ENCODE data around the gene LDB3. TPM values are rescaled to one million over a fixed set of nuclear protein-coding genes. Genes with fewer than 3 reads are reported as not detected.

LDB3 gene
- total and polyA plus RNA-seq, 2 of the 8 experiments (the other 6 are each of a cell fraction or from before 2014, with no cell fraction given): 0.20 to 0.43 TPM

DNA sequence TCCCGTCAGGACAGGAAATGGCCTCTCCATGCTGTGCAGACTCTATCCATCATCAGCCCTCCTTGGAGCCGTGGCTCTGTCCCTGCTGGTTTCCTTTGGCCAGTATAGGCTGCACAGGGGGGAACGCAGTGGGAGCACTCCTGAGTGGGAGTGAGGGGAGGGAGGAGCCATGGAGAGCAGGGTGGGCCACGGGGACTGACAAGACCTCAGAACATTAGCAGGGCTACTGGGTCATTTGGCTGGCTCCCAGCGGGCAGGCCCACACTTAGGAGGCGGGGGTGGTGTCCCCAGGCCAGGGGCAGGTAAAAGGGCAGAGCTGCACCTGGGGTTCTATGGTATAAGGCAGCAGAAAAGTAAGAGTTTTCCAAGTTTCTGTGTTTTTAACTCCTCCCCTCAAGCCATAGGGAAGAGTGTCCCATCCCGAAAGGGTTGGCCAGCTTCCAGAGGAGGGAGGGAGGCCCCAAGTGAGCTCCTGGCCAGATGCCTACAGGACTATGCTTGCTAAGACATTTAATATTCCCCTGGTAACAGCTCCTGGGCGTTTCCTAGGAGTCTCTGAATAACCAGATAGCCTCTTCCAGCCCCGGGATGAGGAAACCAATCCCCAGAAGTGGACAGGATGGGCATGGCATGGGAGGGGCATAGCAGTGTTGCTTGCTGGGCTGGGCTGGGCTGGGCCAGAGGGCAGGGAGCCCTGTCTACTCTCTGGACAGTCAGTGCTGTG is 19.4 kb upstream of the LDB3 start:
- Histone ChIP-seq H3K27ac (ENCODE audit: low read depth, low read length) (no peak overlapping the region), H3K4ac (replicated peaks; ENCODE audit: insufficient read length, low read depth, low read length) (no peak overlapping the region), H4K5ac (ENCODE audit: insufficient read length, low read depth, low read length) (no peak overlapping the region), H2AFZ (ENCODE audit: low read length) (no peak overlapping the region), H2BK5ac (ENCODE audit: low read depth, low read length) (no peak overlapping the region), H3K9me3 (ENCODE audit: insufficient read depth in 2 of 2, low read depth in 1 of 2, low read length in 1 of 2) (no peaks in the 10 kb centered on the region), H3K9ac (replicated peaks in 1 of 4; ENCODE audit: extremely low read depth in 1 of 4, low read depth in 3 of 4, low read length in 3 of 4) (no peak overlapping the region), H2BK20ac (ENCODE audit: low read length) (no peak overlapping the region), H3K18ac (ENCODE audit: extremely low read depth, low read length) (no peak overlapping the region), H2BK120ac (replicated peaks; ENCODE audit: low read depth, low read length) (no peak overlapping the region), H3K23ac (ENCODE audit: insufficient read length) (no peak overlapping the region), H4K91ac (replicated peaks; ENCODE audit: insufficient read length, low read length) (no peak overlapping the region), H2BK15ac (ENCODE audit: low read length) (peak overlapping the region; percentile 53; the same call in 1 of the 2 replicates), H4K20me1 (replicated peaks in 1 of 2; ENCODE audit: control insufficient read depth in 1 of 2, insufficient read depth in 2 of 2, low read length in 2 of 2) (peaks cover 0 to 2% of the 10 kb centered on the region in 2 experiments), H4K8ac (ENCODE audit: extremely low read depth, insufficient read depth, low read length) (no peak overlapping the region), H3K27me3 (replicated peaks in 1 of 4; ENCODE audit: control insufficient read depth in 3 of 4, extremely low read depth in 1 of 4, insufficient read depth in 3 of 4, low read length in 3 of 4) (0 out of 7 replicates have a peak, but pooled peaks cover 0 to 2% (median 0%) of the 10 kb centered on the region in 4 experiments), H2AK5ac (ENCODE audit: low read depth, low read length) (no peak overlapping the region), H3K4me3 (ENCODE audit: extremely low read depth in 1 of 4, insufficient read depth in 2 of 4, low read depth in 3 of 4, low read length in 4 of 4) (no peak overlapping the region), H3K79me2 (ENCODE audit: control insufficient read depth in 1 of 2, insufficient read depth in 2 of 2, low read length in 2 of 2) (no peaks in the 10 kb centered on the region), H3K36me3 (ENCODE audit: control insufficient read depth in 2 of 4, insufficient read depth in 4 of 4, low read length in 3 of 4) (no peaks in the 10 kb centered on the region), H3K4me1 (replicated peaks in 1 of 4; ENCODE audit: control insufficient read depth in 3 of 4, insufficient read depth in 4 of 4, low read length in 3 of 4) (peaks cover 0 to 6% (median 3%) of the 10 kb centered on the region in 4 experiments; a peak in 1 of 7 replicates), H3K56ac (replicated peaks; ENCODE audit: insufficient read length, low read depth, low read length) (no peak overlapping the region), H3K79me1 (ENCODE audit: low read depth, low read length) (no peaks in the 10 kb centered on the region), H3K4me2 (ENCODE audit: insufficient read depth in 1 of 2, low read depth in 2 of 2, low read length in 2 of 2) (no peak overlapping the region), H2BK12ac (ENCODE audit: low read depth, low read length) (no peak overlapping the region), H3K14ac (ENCODE audit: insufficient read length) (no peak overlapping the region), H3K23me2 (ENCODE audit: low read depth, low read length) (peaks cover 3% of the 10 kb centered on the region; the same call in 1 of the 2 replicates)
- POLR2A ChIA-PET (ENCODE audit: partially characterized antibody): no interaction called here
- WGBS, 2 experiments (ENCODE audit: extremely low coverage in 1 of 2, insufficient coverage in 1 of 2, insufficient read length in 1 of 2, insufficient replicate concordance in 2 of 2, low coverage in 1 of 2, low lambda C conversion rate in 2 of 2, missing lambda C conversion rate in 1 of 2): 78% methylated on average over 9 of the region's 9 CpGs; no CpG with 5 or more reads in 1 of the 2 experiments
- CTCF ChIA-PET (ENCODE audit: partially characterized antibody): interaction anchor here (0.6 to 0.8 kb wide), 2 partner anchors 16 to 34 kb away, joined by 3 to 4 read pairs; no protein-coding TSS in a partner anchor
- FAIRE-seq (no peak), DNase-seq (ENCODE audit: low read depth in 1 of 2, low spot score in 2 of 2) (no peak)
- no peak for TF ChIP-seq SAP30 (IDR thresholded peaks at IDR 0.05; ENCODE audit: insufficient read depth, insufficient replicate concordance, low read length)
- no peak for TF ChIP-seq EP300 (IDR thresholded peaks at IDR 0.05; ENCODE audit: borderline replicate concordance in 1 of 2, low read depth in 2 of 2, low read length in 2 of 2)
- TF ChIP-seq, protein P1, sequence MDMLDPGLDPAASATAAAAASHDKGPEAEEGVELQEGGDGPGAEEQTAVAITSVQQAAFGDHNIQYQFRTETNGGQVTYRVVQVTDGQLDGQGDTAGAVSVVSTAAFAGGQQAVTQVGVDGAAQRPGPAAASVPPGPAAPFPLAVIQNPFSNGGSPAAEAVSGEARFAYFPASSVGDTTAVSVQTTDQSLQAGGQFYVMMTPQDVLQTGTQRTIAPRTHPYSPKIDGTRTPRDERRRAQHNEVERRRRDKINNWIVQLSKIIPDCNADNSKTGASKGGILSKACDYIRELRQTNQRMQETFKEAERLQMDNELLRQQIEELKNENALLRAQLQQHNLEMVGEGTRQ (IDR thresholded peaks at IDR 0.05; ENCODE audit: low read length): no peak
- no peak for TF ChIP-seq BRCA1 (IDR thresholded peaks at IDR 0.05; ENCODE audit: low read depth, low read length)
- TF ChIP-seq BACH1 (IDR thresholded peaks at IDR 0.05; ENCODE audit: low read length): no peak
- TF ChIP-seq TCF12 (IDR thresholded peaks at IDR 0.05; ENCODE audit: low read depth, low read length): no peak
- TF ChIP-seq, protein P2, sequence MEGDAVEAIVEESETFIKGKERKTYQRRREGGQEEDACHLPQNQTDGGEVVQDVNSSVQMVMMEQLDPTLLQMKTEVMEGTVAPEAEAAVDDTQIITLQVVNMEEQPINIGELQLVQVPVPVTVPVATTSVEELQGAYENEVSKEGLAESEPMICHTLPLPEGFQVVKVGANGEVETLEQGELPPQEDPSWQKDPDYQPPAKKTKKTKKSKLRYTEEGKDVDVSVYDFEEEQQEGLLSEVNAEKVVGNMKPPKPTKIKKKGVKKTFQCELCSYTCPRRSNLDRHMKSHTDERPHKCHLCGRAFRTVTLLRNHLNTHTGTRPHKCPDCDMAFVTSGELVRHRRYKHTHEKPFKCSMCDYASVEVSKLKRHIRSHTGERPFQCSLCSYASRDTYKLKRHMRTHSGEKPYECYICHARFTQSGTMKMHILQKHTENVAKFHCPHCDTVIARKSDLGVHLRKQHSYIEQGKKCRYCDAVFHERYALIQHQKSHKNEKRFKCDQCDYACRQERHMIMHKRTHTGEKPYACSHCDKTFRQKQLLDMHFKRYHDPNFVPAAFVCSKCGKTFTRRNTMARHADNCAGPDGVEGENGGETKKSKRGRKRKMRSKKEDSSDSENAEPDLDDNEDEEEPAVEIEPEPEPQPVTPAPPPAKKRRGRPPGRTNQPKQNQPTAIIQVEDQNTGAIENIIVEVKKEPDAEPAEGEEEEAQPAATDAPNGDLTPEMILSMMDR (IDR thresholded peaks at IDR 0.05; ENCODE audit: control extremely low read depth in 1 of 3, insufficient read depth in 1 of 3, low read depth in 1 of 3, low read length in 3 of 3): no peak
- TF ChIP-seq ZNF274 (IDR thresholded peaks at IDR 0.05; ENCODE audit: borderline replicate concordance, extremely low read depth, low read length): no peak

Measured in H1 (cell line).